Natural killer cell treated with Interleukin-12 subunit alpha and Interleukin-12 subunit beta and Interleukin-15 and Interleukin-18, amount 100 ng/mL, for 72 hours (primary cell): Measurements from ENCODE around the gene KCNIP4. TPM values are rescaled to one million over a fixed set of nuclear protein-coding genes. Genes with fewer than 3 reads are reported as not detected.
A peak's percentile ranks its signal among the peaks of the same experiment; 100 is the strongest.

Source experiments
- ATAC-seq, 2 donors: fragments of 150-1000 bp; cut with Tn5 transposase in 1 of 2; sonication (Bioruptor Pico), chemical (Tn5 transposase) in 1 of 2; 2 replicates each; pipeline ENCODE4 v1.10.0; 2021
- DNase-seq: peaks from one replicate; pipeline ENCODE4 v3.0.0; 2022; ENCODE audit warnings: low spot score
- H3K27ac Mint-ChIP-seq, 2 donors: 1 replicate in 1 of 2; 2 replicates in 1 of 2; pipeline ENCODE4 v1.8.0; 2022; ENCODE audit warnings: mixed read lengths in 2 of 2, mild to moderate bottlenecking in 1 of 2, moderate library complexity in 1 of 2
- H3K27me3 Mint-ChIP-seq, 2 donors: 1 replicate in 1 of 2; 2 replicates in 1 of 2; pipeline ENCODE4 v1.8.0; 2022; ENCODE audit warnings: mixed read lengths in 2 of 2
- H3K36me3 Mint-ChIP-seq: one replicate; pipeline ENCODE4 v1.8.0; 2022; ENCODE audit warnings: mixed read lengths
- H3K4me1 Mint-ChIP-seq, 2 donors: 1 replicate in 1 of 2; 2 replicates in 1 of 2; pipeline ENCODE4 v1.8.0; 2022; ENCODE audit warnings: low read depth in 2 of 2, mixed read lengths in 2 of 2, mild to moderate bottlenecking in 1 of 2
- H3K4me3 Mint-ChIP-seq: one replicate; pipeline ENCODE4 v1.8.0; 2022; ENCODE audit warnings: mixed read lengths
- H3K9me3 Mint-ChIP-seq: 2 replicates; pipeline ENCODE4 v1.8.0; 2022; ENCODE audit warnings: mixed read lengths
- total RNA-seq, 2 donors: library from RNA; stranded (reverse); gene quantifications; one replicate each; pipeline ENCODE4 v1.2.3, GENCODE V29; 2022

Gene KCNIP4
- total RNA-seq, 2 donors from 2014 or later = not detected

DNA sequence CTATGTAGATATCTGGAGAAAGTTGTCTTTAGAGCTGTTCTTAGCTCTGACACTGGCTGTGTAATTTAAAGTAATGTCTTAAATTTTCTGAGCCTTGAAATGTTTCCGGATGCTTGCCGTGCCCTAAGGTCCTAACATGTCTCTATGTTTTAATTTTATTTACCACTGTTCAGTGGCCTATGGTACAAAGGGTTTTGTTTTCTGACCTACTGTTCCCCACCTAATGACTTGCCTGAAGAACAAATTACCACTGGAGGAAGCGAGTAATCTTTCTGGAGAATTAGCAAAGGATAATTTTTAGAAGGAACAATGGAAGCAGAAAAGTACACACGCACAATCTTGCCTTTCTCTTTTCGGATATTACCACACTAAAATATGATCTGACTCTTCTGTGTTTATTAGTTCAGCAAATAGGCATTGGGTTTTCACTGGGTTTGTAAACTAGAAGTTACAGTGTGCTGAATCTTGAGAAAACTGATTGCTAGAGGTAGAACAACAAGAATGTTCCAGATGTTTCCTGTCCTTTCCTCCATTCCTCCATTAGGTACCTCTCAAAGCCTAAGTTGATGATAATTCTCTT is 812.4 kb downstream of the KCNIP4 start:
- Mint-ChIP-seq H3K9me3 (no peaks in the 10 kb centered on the region), H3K36me3 (no peaks in the 10 kb centered on the region), H3K27me3 (peaks cover 0 to 6% of the 10 kb centered on the region in 2 donors), H3K4me1 (peaks cover 0 to 3% of the 10 kb centered on the region in 2 donors), H3K4me3 (no peak overlapping the region), H3K27ac (no peak overlapping the region)
- ATAC-seq (no peak), DNase-seq (no peak)

DNA sequence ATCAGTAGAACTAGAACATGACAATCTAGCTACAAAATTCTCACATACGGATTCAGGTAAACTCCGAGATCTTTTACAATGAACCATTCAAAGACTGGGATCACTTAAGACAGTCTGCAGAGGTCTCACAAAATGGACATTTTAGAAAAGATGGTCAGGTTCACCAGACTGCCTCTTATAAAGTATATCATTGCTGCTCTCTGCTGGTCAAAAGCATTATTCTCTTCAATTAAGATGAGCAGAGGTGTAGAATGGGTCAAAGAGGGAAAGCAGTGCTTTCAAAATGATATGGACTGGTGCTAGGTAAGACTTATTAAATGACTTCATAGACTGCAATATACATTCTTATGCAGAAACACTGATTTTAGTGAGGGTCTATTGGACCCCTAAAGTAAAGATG is 813.6 kb downstream of the KCNIP4 start:
- ATAC-seq = no peak
- Mint-ChIP-seq H3K4me1 (peaks cover 0 to 3% of the 10 kb centered on the region in 2 donors), H3K27me3 (no peaks in the 10 kb centered on the region), H3K4me3 (no peak overlapping the region), H3K9me3 (no peaks in the 10 kb centered on the region), H3K36me3 (no peaks in the 10 kb centered on the region), H3K27ac (no peak overlapping the region)
- no peak for DNase-seq

DNA sequence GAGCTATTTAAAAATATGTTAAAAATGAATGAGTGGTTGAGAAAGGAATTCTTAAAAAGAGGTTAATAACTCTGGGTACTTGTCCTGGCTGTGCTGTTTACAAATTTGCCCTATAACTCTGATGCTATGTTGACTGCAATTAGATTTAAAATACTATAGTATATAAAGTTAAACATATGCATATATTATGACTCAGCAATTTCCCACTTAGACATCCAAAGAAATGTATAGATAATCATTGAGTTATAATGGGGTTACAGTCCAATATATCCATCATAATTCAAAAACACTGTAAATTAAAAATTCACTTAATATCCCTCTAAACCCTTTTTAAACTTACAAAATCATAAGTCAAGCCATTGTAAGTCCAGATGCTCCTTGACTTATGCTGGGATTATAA is 818.0 kb downstream of the KCNIP4 start:
- H3K27me3 Mint-ChIP-seq = peaks cover 3 to 9% of the 10 kb centered on the region in 2 donors

DNA sequence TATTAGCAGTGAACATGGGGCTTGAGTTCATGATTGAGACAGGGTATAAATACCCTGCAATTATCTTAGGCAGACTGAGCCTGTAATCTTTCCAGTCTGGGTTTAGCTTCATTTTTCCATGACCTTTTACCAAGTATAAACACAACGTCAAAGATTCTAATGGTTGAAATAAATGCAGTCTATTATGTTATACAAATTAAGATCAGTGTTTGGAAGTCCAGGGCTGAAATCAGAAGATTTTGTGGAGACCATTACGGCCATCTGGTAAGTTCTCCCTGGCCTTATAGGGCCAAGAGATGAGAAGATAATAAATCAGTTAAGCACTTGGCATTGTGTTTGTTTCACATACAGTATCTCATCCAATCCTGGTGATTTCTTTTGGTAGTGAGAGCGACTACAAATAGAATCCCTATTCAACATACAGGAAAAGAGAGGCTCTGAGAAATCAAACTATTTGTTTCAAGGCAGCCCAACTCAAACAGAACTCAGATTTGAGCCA is 822.5 kb downstream of the KCNIP4 start:
- no peak overlapping the region for H3K27ac Mint-ChIP-seq
- no peak for DNase-seq
- H3K4me3 Mint-ChIP-seq = no peak overlapping the region
- no peaks in the 10 kb centered on the region for H3K9me3 Mint-ChIP-seq
- ATAC-seq = no peak
- H3K36me3 Mint-ChIP-seq = no peaks in the 10 kb centered on the region
- no peaks in the 10 kb centered on the region for H3K4me1 Mint-ChIP-seq
- peaks cover 3 to 9% of the 10 kb centered on the region in 2 donors for H3K27me3 Mint-ChIP-seq

More for the DNA sequence above, 818.0 kb downstream of the KCNIP4 start:
- H3K27ac Mint-ChIP-seq = no peak overlapping the region
- no peak for DNase-seq
- no peak for ATAC-seq
- no peaks in the 10 kb centered on the region for H3K9me3 Mint-ChIP-seq
- no peak overlapping the region for H3K4me3 Mint-ChIP-seq
- no peaks in the 10 kb centered on the region for H3K36me3 Mint-ChIP-seq
- H3K4me1 Mint-ChIP-seq = peaks cover 0 to 3% of the 10 kb centered on the region in 2 donors

DNA sequence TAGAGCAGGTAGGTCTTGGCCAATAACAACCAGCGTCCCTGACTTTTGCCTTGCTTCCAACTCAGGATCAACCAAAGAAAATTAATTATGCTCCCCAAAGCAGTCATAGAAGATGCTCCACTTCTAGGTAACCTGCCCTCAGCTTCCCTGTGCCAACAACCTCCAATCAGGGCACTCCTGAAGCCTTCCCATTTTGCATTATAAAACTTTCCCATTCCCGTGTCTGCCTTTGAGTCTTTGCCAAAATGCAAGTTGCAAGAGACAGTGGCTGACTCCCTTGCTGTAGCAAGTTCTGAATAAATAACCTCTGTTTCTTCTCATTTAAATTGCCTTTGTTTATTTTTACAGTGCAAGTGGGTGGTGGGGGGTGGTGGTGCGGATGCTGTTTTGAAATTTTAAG is 830.3 kb downstream of the KCNIP4 start:
- no peak for ATAC-seq
- Mint-ChIP-seq H3K4me3 (no peak overlapping the region), H3K36me3 (no peaks in the 10 kb centered on the region), H3K4me1 (no peaks in the 10 kb centered on the region), H3K27ac (no peak overlapping the region), H3K9me3 (peaks cover 4% of the 10 kb centered on the region), H3K27me3 (peaks cover 0 to 3% of the 10 kb centered on the region in 2 donors)
- DNase-seq = no peak

DNA sequence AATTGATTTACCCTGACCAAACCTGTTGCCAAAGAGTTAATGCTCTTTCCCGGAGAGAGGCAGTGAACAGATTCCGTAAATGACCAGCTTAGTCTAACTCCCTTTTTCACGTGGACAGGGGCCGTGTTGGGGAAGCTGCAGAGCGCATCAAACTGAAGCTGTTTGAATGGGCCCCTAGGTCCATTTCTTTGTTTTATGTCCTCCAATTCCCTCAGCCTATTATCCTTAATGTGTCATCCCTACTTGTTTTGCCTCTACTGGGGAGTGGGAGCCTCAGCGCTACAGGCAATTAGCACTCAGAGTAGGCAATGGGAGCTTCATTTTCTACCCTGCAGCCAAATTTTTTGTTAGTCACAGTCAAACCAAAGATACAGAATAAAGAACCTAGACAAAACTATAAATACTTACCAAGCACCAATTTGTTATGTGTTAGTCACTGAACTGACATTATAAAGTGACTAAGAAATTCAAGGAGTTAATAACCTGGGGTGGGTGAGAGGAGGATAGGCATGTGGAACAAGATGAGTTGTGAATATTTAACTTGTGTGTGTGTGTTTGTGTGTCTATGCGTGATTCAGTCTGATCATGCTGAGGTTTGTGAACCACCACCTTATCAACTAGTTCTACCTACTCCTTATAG is 830.9 kb downstream of the KCNIP4 start:
- H3K4me3 Mint-ChIP-seq = no peak overlapping the region
- DNase-seq (no peak), ATAC-seq (no peak)
- no peaks in the 10 kb centered on the region for H3K4me1 Mint-ChIP-seq
- H3K9me3 Mint-ChIP-seq = peaks cover 4% of the 10 kb centered on the region
- H3K36me3 Mint-ChIP-seq = no peaks in the 10 kb centered on the region
- no peak overlapping the region for H3K27ac Mint-ChIP-seq
- peaks cover 0 to 3% of the 10 kb centered on the region in 2 donors for H3K27me3 Mint-ChIP-seq

DNA sequence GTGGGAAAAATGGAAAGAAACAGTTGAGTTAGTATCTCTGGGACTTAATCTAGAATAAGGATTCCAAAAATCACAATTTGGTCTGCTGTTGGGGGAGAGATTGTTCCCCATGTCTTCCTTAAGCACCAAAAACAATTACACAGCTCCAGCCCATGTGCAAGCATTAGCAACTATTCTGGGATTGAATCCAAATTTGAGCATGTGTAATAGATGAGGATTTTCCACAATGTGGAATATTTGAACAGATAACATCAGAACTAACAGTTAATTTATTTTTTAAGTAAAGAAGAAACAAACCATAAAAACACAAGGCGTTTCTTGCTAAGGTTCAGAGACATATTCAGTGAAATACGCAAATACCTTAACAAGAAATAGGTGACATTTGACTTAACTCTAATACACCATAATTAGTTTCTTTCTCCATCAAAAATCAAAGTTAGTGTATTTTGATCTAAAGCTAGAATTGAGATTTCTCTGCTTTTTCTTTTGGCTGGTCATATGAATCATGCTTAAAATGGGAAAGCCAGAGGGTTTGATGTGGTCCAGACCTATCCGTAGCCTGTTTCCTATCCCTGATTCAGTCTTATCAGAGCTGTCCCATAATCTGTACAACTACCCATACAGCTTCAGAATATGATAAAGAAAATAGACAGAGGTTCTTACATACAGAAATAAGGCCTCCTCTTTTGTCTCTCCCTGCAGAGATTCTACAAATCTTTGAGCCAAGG is 834.9 kb downstream of the KCNIP4 start:
- ATAC-seq = no peak
- H3K27ac Mint-ChIP-seq = no peak overlapping the region
- no peak for DNase-seq
- H3K9me3 Mint-ChIP-seq = peaks cover 4% of the 10 kb centered on the region
- no peaks in the 10 kb centered on the region for H3K4me1 Mint-ChIP-seq
- H3K4me3 Mint-ChIP-seq = no peak overlapping the region
- H3K36me3 Mint-ChIP-seq = peaks cover 4% of the 10 kb centered on the region
- peaks cover 0 to 3% of the 10 kb centered on the region in 2 donors for H3K27me3 Mint-ChIP-seq

DNA sequence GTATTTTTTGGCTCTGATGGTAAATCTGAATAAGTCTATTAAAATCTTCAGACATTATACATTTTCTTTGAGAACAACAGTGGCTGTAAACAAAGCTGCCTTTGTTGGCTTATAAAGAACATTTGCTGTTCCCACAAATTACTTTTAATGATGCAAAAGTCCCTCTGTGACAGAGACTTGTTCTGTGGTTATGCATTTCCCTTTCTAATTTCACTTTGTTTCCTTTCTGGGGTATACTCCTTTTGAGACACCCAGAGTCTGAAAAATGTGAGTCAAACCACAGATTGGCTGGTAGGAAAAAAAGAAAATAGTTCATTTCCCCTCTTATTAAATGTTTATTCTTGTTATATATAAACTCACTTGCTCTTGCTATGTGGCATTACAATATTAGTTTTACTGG is 845.9 kb downstream of the KCNIP4 start:
- H3K9me3 Mint-ChIP-seq = peaks cover 6% of the 10 kb centered on the region
- H3K36me3 Mint-ChIP-seq = peaks cover 15% of the 10 kb centered on the region
- H3K4me1 Mint-ChIP-seq = peaks cover 5 to 6% of the 10 kb centered on the region in 2 donors
- no peak overlapping the region for H3K4me3 Mint-ChIP-seq
- no peak for ATAC-seq
- no peaks in the 10 kb centered on the region for H3K27me3 Mint-ChIP-seq
- no peak overlapping the region for H3K27ac Mint-ChIP-seq
- no peak for DNase-seq

DNA sequence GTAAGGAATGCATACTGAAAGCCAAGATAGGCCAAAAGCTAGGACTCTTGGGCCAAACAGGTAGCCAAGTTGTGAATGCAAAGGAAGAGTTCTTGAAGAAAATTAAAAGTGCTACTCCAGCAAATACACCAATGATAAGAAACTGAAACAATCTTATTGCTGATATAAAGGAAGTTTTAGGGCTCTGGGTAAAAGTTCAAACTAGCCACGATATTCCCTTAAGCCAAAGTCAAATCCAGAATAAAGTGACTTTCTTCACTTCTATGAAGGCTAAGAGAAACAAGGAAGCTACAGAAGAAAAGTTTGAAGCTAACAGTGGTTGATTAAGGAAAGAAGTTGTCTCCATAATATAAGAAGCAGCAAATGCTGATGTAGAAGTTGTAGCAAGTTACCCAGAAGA is 850.7 kb downstream of the KCNIP4 start:
- H3K27ac Mint-ChIP-seq = no peak overlapping the region
- H3K36me3 Mint-ChIP-seq = peaks cover 9% of the 10 kb centered on the region
- no peak overlapping the region for H3K4me3 Mint-ChIP-seq
- H3K9me3 Mint-ChIP-seq = peaks cover 3% of the 10 kb centered on the region
- ATAC-seq (no peak), DNase-seq (no peak)
- peaks cover 5 to 6% of the 10 kb centered on the region in 2 donors for H3K4me1 Mint-ChIP-seq
- H3K27me3 Mint-ChIP-seq = no peaks in the 10 kb centered on the region

DNA sequence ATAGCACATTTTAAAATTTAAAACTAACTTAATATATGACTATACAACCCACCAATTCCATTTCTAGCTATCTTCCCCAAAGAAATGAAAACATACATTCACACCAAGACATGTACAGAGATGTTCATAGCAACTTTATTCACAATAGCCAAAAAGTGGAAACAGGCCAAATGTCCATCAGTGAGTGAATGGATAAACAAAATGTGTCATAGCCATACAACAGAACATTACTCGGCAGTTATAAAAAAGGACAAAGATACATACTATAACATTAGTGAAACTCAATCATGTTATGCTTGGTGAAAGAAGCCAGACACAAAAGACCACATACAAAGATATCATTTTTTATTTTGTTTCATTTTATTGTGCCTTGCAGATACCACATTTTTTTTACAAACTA is 851.5 kb downstream of the KCNIP4 start:
- H3K27me3 Mint-ChIP-seq = no peaks in the 10 kb centered on the region
- H3K4me3 Mint-ChIP-seq = no peak overlapping the region
- no peak overlapping the region for H3K27ac Mint-ChIP-seq
- peaks cover 9% of the 10 kb centered on the region for H3K36me3 Mint-ChIP-seq
- peaks cover 2 to 3% of the 10 kb centered on the region in 2 donors for H3K4me1 Mint-ChIP-seq
- ATAC-seq (no peak), DNase-seq (no peak)
- peaks cover 3% of the 10 kb centered on the region for H3K9me3 Mint-ChIP-seq

DNA sequence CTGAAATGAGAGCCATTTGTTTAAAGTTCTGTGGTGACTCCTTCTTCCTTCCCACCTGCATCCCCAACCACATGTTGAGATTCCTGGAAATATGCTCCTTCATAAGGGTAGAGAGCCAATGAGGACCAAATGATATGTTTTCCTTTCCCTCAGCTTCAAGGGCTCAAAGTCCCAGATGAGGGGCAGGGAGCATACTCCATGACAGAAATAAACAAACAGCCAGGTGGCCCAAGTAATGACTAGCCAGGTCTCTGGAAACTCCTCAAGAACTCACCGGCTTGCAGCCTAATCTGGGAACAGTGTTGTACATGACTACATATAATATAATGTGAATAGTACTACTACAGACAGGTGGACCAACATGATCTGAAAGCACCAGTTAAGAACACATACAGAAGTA is 856.0 kb downstream of the KCNIP4 start:
- ATAC-seq = no peak
- peaks cover 12% of the 10 kb centered on the region for H3K9me3 Mint-ChIP-seq
- no peak overlapping the region for H3K4me3 Mint-ChIP-seq
- no peaks in the 10 kb centered on the region for H3K27me3 Mint-ChIP-seq
- DNase-seq = no peak
- H3K36me3 Mint-ChIP-seq = peaks cover 19% of the 10 kb centered on the region
- H3K27ac Mint-ChIP-seq = no peak overlapping the region
- H3K4me1 Mint-ChIP-seq = peaks cover 8 to 17% of the 10 kb centered on the region in 2 donors

DNA sequence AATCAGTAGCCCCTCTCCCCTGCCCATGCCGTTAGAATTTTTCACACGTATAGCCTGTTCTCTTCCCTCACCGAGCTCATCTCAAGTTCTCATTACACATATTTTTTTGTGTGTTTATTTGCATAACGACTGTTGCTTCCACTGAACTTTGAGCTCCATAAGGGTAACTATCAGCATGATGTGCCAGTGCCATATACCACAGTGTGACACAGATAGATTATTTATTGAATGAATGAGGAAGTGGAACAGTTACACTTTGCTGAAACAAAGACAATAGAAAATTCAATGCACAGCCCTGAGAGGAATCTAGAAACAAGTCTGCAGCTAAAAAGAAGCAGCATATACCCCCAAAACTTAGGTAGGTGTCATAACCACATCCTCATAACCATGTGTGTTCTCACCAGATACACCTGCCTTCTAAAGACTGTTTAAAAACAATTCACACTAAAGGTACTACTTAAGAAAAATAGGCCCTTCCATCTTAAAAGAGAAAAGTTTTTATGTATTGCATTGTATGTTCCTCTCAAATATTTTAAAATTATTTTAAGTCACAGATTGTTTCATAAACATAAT is 858.4 kb downstream of the KCNIP4 start:
- Mint-ChIP-seq H3K27ac (peak overlapping the region in 1 of 2 donors; percentile 30), H3K9me3 (peaks cover 12% of the 10 kb centered on the region), H3K4me3 (peak overlapping the region; percentile 30), H3K36me3 (peaks cover 21% of the 10 kb centered on the region), H3K4me1 (peaks cover 8 to 17% of the 10 kb centered on the region in 2 donors), H3K27me3 (no peaks in the 10 kb centered on the region)
- no peak for ATAC-seq
- DNase-seq = no peak

DNA sequence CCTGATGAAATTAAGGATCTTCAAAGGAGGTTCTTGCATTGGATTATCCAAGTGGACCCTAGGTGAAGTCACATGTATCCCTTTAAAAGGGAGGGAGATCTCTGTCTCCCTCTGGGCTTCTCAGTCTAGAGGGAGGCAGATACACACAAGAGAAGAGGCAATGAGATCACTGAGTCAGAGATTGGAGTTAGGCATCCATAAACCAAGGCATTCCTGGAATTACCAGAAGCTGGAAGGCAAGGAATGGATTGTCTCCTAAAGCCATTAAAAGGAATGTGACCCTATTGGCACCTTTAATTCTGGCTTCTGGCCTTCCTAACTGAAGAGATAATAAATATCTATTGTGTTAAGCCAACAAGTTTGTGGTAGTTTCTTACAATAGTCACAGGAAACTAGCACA is 865.2 kb downstream of the KCNIP4 start:
- Mint-ChIP-seq H3K36me3 (peaks cover 10% of the 10 kb centered on the region), H3K4me1 (peaks cover 0 to 5% of the 10 kb centered on the region in 2 donors), H3K27ac (no peak overlapping the region), H3K4me3 (no peak overlapping the region), H3K27me3 (peaks cover 0 to 4% of the 10 kb centered on the region in 2 donors), H3K9me3 (peaks cover 3% of the 10 kb centered on the region)
- ATAC-seq (no peak), DNase-seq (no peak)

DNA sequence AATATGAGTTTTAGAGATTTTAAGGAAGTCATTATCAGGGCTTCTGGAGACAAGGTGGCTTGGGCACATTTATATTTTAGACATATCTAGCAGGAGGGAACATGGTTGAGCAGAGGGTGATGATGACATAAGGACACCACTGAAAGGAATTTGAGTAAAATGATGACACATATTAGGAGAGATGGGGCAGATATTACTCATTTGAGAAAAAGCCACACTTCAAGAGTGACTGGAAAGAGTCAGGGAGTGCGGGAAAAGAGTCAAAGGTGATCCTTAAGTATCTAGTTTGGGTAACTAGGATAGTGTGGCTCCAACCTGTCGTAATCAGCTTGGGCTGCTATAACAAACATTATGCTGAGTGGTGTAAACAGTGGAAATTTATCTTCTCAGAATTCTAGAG is 870.6 kb downstream of the KCNIP4 start:
- peaks cover 0 to 4% of the 10 kb centered on the region in 2 donors for H3K27me3 Mint-ChIP-seq
- no peak overlapping the region for H3K27ac Mint-ChIP-seq
- no peak for ATAC-seq
- H3K36me3 Mint-ChIP-seq = peaks cover 14% of the 10 kb centered on the region
- peaks cover 0 to 2% of the 10 kb centered on the region in 2 donors for H3K4me1 Mint-ChIP-seq
- DNase-seq = no peak
- no peak overlapping the region for H3K4me3 Mint-ChIP-seq
- H3K9me3 Mint-ChIP-seq = peaks cover 2% of the 10 kb centered on the region
